HG02571 (cell line): ENCODE data around the gene PPP1R1B.

Source experiments
- ATAC-seq: cut with Tn5 transposase; IDR thresholded peaks from one replicate; pipeline ENCODE4 v1.9.1; 2021; ENCODE audit warnings: mild to moderate bottlenecking, moderate library complexity; ENCODE audit not compliant: unreplicated experiment

Gene PPP1R1B

GRCh38 chr17:39651923-39652586 is 25.3 kb downstream of the PPP1R1B start:
- ATAC-seq, result no peak

GRCh38 chr17:39652587-39653315 is 26.0 kb downstream of the PPP1R1B start:
- ATAC-seq, result no peak

GRCh38 chr17:39653316-39653661 is 26.5 kb downstream of the PPP1R1B start:
- no peak for ATAC-seq

- ATAC-seq, result no peak
These were observed 27.0 kb downstream of the PPP1R1B start for GRCh38 chr17:39653662-39654331.

GRCh38 chr17:39655105-39655504 is 28.4 kb downstream of the PPP1R1B start:
- ATAC-seq, result no peak

GRCh38 chr17:39658346-39658745 is 31.6 kb downstream of the PPP1R1B start:
- no peak for ATAC-seq

- no peak for ATAC-seq
These were observed 32.0 kb downstream of the PPP1R1B start for GRCh38 chr17:39658760-39659159.

- no peak for ATAC-seq
These were observed 32.7 kb downstream of the PPP1R1B start for GRCh38 chr17:39659279-39660010.

- ATAC-seq, result no peak
These were observed 33.2 kb downstream of the PPP1R1B start for GRCh38 chr17:39660011-39660360.

GRCh38 chr17:39660397-39661385 is 33.9 kb downstream of the PPP1R1B start:
- no peak for ATAC-seq

GRCh38 chr17:39661744-39662541 is 35.2 kb downstream of the PPP1R1B start:
- ATAC-seq, result no peak

GRCh38 chr17:39662551-39663339 is 36.0 kb downstream of the PPP1R1B start:
- no peak for ATAC-seq

- no peak for ATAC-seq
These were observed 36.6 kb downstream of the PPP1R1B start for GRCh38 chr17:39663340-39663687.

GRCh38 chr17:39663688-39664580 is 37.2 kb downstream of the PPP1R1B start:
- no peak for ATAC-seq

- ATAC-seq, result no peak
These were observed 38.1 kb downstream of the PPP1R1B start, which contains the start of gene TCAP for GRCh38 chr17:39664581-39665561. Gene TCAP, plus strand, starts transcription at chr17:39665349. Its CDS starts 11 bp downstream, at chr17:39665360.

- ATAC-seq, result no peak
These were observed 39.0 kb downstream of the PPP1R1B start for GRCh38 chr17:39665642-39666224.
